Mesodermal cell (in vitro differentiated cells): ENCODE measurements around the gene RGPD3.

Source experiments
- H3K27ac ChIP-seq: 2 replicates; pipeline ENCODE4 v1.7.0; 2013; ENCODE audit warnings: mild to moderate bottlenecking, low read depth, low read length, moderate library complexity; ENCODE audit not compliant: severe bottlenecking
- H3K36me3 ChIP-seq: 2 replicates; pipeline ENCODE4 v1.7.1; 2013; ENCODE audit warnings: mild to moderate bottlenecking, low read length, moderate library complexity; ENCODE audit not compliant: control insufficient read depth, insufficient read depth
- H3K4me1 ChIP-seq: one replicate; pipeline ENCODE4 v1.7.1; 2013; ENCODE audit warnings: mild to moderate bottlenecking, low read length; ENCODE audit not compliant: insufficient read depth, control insufficient read depth, poor library complexity, severe bottlenecking
- H3K4me3 ChIP-seq: 2 replicates; pipeline ENCODE4 v1.7.0; 2013; ENCODE audit warnings: low read length, control low read depth, mild to moderate bottlenecking; ENCODE audit not compliant: insufficient read depth, poor library complexity, severe bottlenecking; ENCODE audit errors: extremely low read depth
- H3K9me3 ChIP-seq: 2 replicates; pipeline ENCODE4 v1.7.1; 2013; ENCODE audit warnings: mild to moderate bottlenecking, low read length, moderate library complexity; ENCODE audit not compliant: control insufficient read depth
- WGBS, 2 experiments: methylation state at CpG; one replicate each; pipeline ENCODE4 v1.1.5; 2013; ENCODE audit warnings: missing lambda C conversion rate in 2 of 2; ENCODE audit not compliant: insufficient coverage in 2 of 2; 5-methylcytosine and 5-hydroxymethylcytosine counted together

Gene RGPD3

DNA sequence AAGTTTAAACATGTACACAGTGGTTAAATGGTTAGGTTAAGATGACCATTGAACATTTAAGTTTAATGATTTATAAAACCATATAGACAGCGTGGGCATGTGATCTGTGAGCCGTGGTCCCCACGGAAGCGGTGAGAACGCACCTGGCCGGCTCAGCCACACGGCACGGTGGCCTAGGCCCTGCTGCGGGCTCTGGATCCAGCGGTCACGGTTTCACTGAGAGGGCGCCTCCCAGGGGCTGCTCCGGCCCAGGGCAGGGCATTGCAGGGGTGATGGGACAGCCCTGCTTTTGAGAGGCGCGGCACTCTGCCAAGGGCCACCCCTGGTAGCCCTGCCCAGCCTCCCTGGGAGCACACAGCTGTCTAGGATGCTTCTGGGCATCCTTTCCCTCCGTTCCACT is 124.9 kb downstream of the RGPD3 start:
- Histone ChIP-seq H3K4me3 (no peak overlapping the region), H3K4me1 (no peaks in the 10 kb centered on the region), H3K36me3 (no peaks in the 10 kb centered on the region), H3K9me3 (no peaks in the 10 kb centered on the region), H3K27ac (no peak overlapping the region)
- WGBS, 2 experiments, result 93 to 99% methylated on average over 10 to 14 of the region's 16 CpGs

DNA sequence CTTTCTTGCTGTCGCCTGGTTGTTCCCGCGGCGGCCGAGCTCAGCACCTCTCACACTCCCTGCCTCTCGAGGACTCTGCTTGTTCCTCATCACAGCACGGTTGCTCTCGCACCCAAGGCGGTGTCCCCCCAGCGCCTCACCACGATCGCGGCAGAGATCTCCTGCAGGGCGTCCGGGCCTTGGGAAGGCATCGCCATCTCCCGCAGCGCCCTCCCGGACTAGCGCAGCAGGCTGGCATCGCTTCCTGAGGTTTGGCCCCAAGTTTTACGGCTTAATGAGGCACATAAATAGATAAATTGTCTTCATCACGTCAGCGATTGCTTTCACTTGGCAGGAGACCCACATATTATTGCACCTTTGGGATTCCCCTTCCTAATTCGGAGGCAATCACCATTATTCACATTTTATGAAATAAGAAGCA is 125.4 kb downstream of the RGPD3 start:
- no peaks in the 10 kb centered on the region for H3K36me3 ChIP-seq
- H3K27ac ChIP-seq, result no peak overlapping the region
- no peaks in the 10 kb centered on the region for H3K9me3 ChIP-seq
- WGBS, 2 experiments, result 90 to 95% methylated on average over 19 to 24 of the region's 25 CpGs
- H3K4me3 ChIP-seq, result no peak overlapping the region
- no peaks in the 10 kb centered on the region for H3K4me1 ChIP-seq

DNA sequence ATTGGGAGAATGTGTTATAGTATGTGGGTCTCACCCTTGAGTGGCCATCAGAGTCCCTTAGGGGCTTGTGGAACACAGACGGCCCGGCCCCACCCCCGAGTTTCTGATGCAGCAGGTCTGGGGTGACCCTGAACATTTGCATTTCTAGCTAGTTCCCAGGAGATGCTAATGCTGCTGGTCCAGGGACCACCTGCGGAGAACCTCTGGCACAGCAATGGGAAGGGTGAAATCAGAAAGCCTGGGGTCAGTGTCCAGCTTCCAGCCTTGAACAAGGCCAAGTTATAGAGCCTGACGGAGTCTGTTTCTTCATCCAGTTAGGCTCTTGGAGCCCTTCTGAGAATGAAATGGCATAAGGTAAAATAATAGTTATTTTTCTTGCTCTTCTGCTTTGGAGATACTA is 126.5 kb downstream of the RGPD3 start:
- Histone ChIP-seq H3K4me1 (no peaks in the 10 kb centered on the region), H3K9me3 (no peaks in the 10 kb centered on the region), H3K4me3 (no peak overlapping the region), H3K36me3 (no peaks in the 10 kb centered on the region), H3K27ac (no peak overlapping the region)
- WGBS, 2 experiments, result 83 to 88% methylated on average over 2 to 5 of the region's 5 CpGs
